PC-3 (cell line): ENCODE data around the gene BFSP1. TPM values are rescaled to one million over a fixed set of nuclear protein-coding genes. Genes with fewer than 3 reads are reported as not detected.

Source experiments
- ATAC-seq: fragments of 200-7000 bp; cut with Tn5 transposase; 2 replicates; pipeline ENCODE4 v1.9.1; 2020; ENCODE audit warnings: mild to moderate bottlenecking, moderate library complexity
- BruUV-seq: library from RNA; stranded (reverse); fragments of 400-500 nt; replicated peaks from 2 replicates; lab custom pipeline; 2021; lab: Mats Ljungman, UMichigan
- CTCF ChIA-PET: fragments of 300-600 bp; sonication (Branson Sonifier 250); formaldehyde crosslinking; loops from one replicate; lab custom pipeline; 2022; ENCODE audit warnings: antibody characterized with exemption; lab: Charles Lee
- POLR2A ChIA-PET: fragments of 300-600 bp; sonication (Branson Sonifier 250); formaldehyde crosslinking; loops from one replicate; lab custom pipeline; 2022; ENCODE audit warnings: antibody characterized with exemption; ENCODE audit not compliant: unreplicated experiment; lab: Charles Lee
- DNase-seq: peaks from one replicate; pipeline ENCODE4 v3.0.0-alpha.2; 2015
- H2AFZ ChIP-seq: fragments of 300-600 bp; sonication (generic); 2 replicates; pipeline ENCODE4 v1.6.0; 2016; ENCODE audit warnings: antibody characterized with exemption, low read length
- H3F3A ChIP-seq: fragments of 300-600 bp; sonication (generic); one replicate; pipeline ENCODE4 v1.6.0; 2017; ENCODE audit warnings: antibody characterized with exemption, low read length, control low read depth, mild to moderate bottlenecking; ENCODE audit not compliant: unreplicated experiment
- H3K27ac ChIP-seq: fragments of 300-600 bp; sonication (generic); 2 replicates; pipeline ENCODE4 v1.5.1; 2016; ENCODE audit warnings: mild to moderate bottlenecking, low read length
- H3K27me3 ChIP-seq: fragments of 300-600 bp; sonication (generic); 2 replicates; pipeline ENCODE4 v1.6.1; 2016; ENCODE audit warnings: low read length, mixed read lengths
- H3K36me3 ChIP-seq: fragments of 300-600 bp; sonication (generic); 2 replicates; pipeline ENCODE4 v1.6.1; 2016; ENCODE audit warnings: low read depth, mixed run types, low read length, mixed read lengths
- H3K4me1 ChIP-seq: fragments of 300-600 bp; sonication (generic); 2 replicates; pipeline ENCODE4 v1.5.1; 2016; ENCODE audit warnings: low read length; ENCODE audit not compliant: insufficient read depth
- H3K4me2 ChIP-seq: fragments of 300-600 bp; sonication (generic); 2 replicates; pipeline ENCODE4 v1.6.0; 2016; ENCODE audit warnings: low read length
- H3K4me3 ChIP-seq: fragments of 300-600 bp; sonication (generic); 2 replicates; pipeline ENCODE4 v1.5.1; 2016; ENCODE audit warnings: mild to moderate bottlenecking, low read length, mixed read lengths
- H3K79me2 ChIP-seq: fragments of 300-600 bp; sonication (generic); 2 replicates; pipeline ENCODE4 v1.6.1; 2017; ENCODE audit warnings: low read length, mixed read lengths
- H3K9ac ChIP-seq: fragments of 300-600 bp; sonication (generic); 2 replicates; pipeline ENCODE4 v1.6.0; 2016; ENCODE audit warnings: mild to moderate bottlenecking, low read length
- H3K9me2 ChIP-seq: fragments of 300-600 bp; sonication (generic); replicated peaks from 2 replicates; pipeline ENCODE4 v1.6.1; 2016; ENCODE audit warnings: mixed run types, low read length, mixed read lengths
- H3K9me3 ChIP-seq: fragments of 300-600 bp; sonication (generic); 2 replicates; pipeline ENCODE4 v1.6.1; 2016; ENCODE audit warnings: low read length, mixed read lengths
- H4K20me1 ChIP-seq: fragments of 300-600 bp; sonication (generic); 2 replicates; pipeline ENCODE4 v1.6.1; 2016; ENCODE audit warnings: low read length, mixed read lengths
- CTCF ChIP-seq: fragments of 300-600 bp; sonication (generic); conservative IDR thresholded peaks from 2 replicates; pipeline ENCODE4 v1.5.1; 2017; ENCODE audit warnings: antibody characterized with exemption, low read depth, mild to moderate bottlenecking, low read length
- EZH2 ChIP-seq: fragments of 300-600 bp; sonication (generic); IDR thresholded peaks from one replicate; pipeline ENCODE4 v1.6.1; 2017; ENCODE audit warnings: antibody characterized with exemption, mild to moderate bottlenecking, low read length; ENCODE audit not compliant: unreplicated experiment
- EZH2phosphoT487 ChIP-seq: fragments of 300-600 bp; sonication (generic); IDR thresholded peaks from 2 replicates; pipeline ENCODE4 v1.6.1; 2018; ENCODE audit warnings: mild to moderate bottlenecking, antibody characterized with exemption, low read length, borderline replicate concordance
- intact Hi-C: fragments of 100-400 bp; cut with micrococcal nuclease; formaldehyde crosslinking; loops from 2 replicates; pipeline ENCODE4 v1.9.0; 2023
- total RNA-seq: library from RNA; depleted of rRNA; stranded (reverse); fragments of >200 nt; gene quantifications from 2 replicates; pipeline ENCODE4 v1.2.3, GENCODE V29; 2014

The BFSP1 gene
- total RNA-seq, 1 experiment from 2014 or later, result 2.7 TPM

GRCh38 chr20:17498641-17499040 is 32.5 kb downstream of the BFSP1 start:
- Histone ChIP-seq H3K36me3 (no peaks in the 10 kb centered on the region), H3K9me3 (no peaks in the 10 kb centered on the region), H3F3A (no peaks in the 10 kb centered on the region), H2AFZ (no peak overlapping the region), H3K27me3 (no peaks in the 10 kb centered on the region), H4K20me1 (no peaks in the 10 kb centered on the region), H3K4me2 (no peak overlapping the region), H3K9ac (no peak overlapping the region), H3K4me1 (no peaks in the 10 kb centered on the region), H3K79me2 (no peaks in the 10 kb centered on the region), H3K4me3 (no peak overlapping the region), H3K9me2 (no peaks in the 10 kb centered on the region), H3K27ac (no peak overlapping the region)
- TF ChIP-seq EZH2phosphoT487 (no peak), CTCF (no peak)
- ChIA-PET CTCF (no interaction called here), POLR2A (no interaction called here)
- ATAC-seq (no peak), DNase-seq (no peak)
- intact Hi-C loops, result no loop called here
- BruUV-seq, result no TSS peak

DNA sequence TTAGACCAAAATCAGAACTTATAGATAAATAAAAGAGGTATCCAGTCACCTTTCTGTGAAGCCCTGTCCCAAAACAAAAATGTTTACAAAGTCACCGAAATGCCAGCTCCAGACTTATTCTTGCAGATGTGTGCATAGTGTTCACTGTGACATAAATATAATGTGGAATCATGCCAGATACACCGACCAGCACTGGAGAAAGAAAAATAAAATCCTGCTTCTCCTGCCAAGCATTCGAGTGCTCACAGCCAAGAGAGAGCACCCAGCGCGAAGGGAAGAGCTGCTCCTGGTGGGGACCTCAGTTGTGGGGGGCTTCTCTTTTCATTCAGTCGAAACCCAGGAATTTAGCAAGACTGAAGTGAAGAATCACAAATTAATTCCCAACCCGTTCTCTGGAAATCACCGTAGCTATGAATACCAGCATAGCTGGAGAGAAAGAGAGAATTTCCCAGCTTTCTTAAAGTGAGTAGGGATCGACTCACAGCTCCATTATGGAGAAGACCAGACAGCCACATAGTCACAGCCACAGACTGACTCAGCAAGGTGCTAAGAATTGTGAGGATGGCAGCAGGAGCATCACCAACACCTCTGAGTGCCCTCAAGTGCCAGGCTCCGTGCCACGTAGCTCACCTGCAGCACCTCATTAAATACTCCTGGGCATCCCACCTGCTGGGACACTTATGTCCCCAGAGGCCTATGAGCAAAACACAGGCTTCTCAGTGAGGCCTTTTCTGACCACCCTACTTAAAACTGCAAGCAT is 33.2 kb downstream of the BFSP1 start:
- no peaks in the 10 kb centered on the region for H3K27me3 ChIP-seq
- H4K20me1 ChIP-seq, result no peaks in the 10 kb centered on the region
- ChIA-PET CTCF (no interaction called here), POLR2A (interaction anchor here (0.5 kb wide), 1 partner anchor 184 kb away, joined by 3 read pairs; the partner anchor contains the start of gene RRBP1)
- H3K9me3 ChIP-seq, result no peaks in the 10 kb centered on the region
- H3K27ac ChIP-seq, result no peak overlapping the region
- no peak overlapping the region for H3K4me3 ChIP-seq
- no peaks in the 10 kb centered on the region for H3K9me2 ChIP-seq
- TF ChIP-seq EZH2phosphoT487, result no peak
- TF ChIP-seq EZH2, result no peak
- TF ChIP-seq CTCF, result no peak
- H3K36me3 ChIP-seq, result no peaks in the 10 kb centered on the region
- H3K9ac ChIP-seq, result no peak overlapping the region
- no peaks in the 10 kb centered on the region for H3F3A ChIP-seq
- no peaks in the 10 kb centered on the region for H3K79me2 ChIP-seq
- ATAC-seq (peak; percentile 43), DNase-seq (peak; percentile 19)
- intact Hi-C loops, result no loop called here
- BruUV-seq, result no TSS peak
- no peaks in the 10 kb centered on the region for H3K4me1 ChIP-seq
- H3K4me2 ChIP-seq, result no peak overlapping the region
- H2AFZ ChIP-seq, result 0 out of 2 replicates have a peak overlapping the region, but pooled peaks have one; percentile 22

DNA sequence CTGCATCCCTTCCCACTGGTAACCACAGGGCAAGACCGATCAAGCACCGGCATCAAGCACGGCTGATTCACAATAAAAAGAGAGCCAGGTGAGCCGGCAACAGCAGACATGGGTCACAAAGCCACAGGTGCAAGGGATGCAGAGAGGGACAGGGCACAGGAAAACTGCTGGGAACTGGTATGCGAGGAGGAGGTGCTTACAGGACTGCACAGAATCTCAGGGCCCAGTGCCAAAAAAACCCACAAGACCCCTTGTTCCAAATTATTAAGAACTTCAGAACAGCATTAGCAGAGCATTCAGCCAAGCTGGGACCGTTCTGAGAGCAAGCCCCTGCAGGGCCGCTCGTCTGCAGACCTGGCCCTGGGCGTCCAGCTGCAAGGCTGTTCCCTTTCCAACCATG is 35.4 kb downstream of the BFSP1 start:
- H3K27me3 ChIP-seq, result peaks cover 9% of the 10 kb centered on the region; the same call in 1 of the 2 replicates
- H3K27ac ChIP-seq, result no peak overlapping the region
- no peak overlapping the region for H3K9ac ChIP-seq
- H3K4me2 ChIP-seq, result no peak overlapping the region
- H3K9me3 ChIP-seq, result no peaks in the 10 kb centered on the region
- H3K9me2 ChIP-seq, result no peaks in the 10 kb centered on the region
- intact Hi-C loops, result no loop called here
- ATAC-seq (no peak), DNase-seq (no peak)
- no peaks in the 10 kb centered on the region for H3F3A ChIP-seq
- H4K20me1 ChIP-seq, result no peaks in the 10 kb centered on the region
- no TSS peak for BruUV-seq
- ChIA-PET POLR2A (no interaction called here), CTCF (no interaction called here)
- H3K79me2 ChIP-seq, result no peaks in the 10 kb centered on the region
- TF ChIP-seq EZH2 (no peak), EZH2phosphoT487 (no peak), CTCF (no peak)
- no peaks in the 10 kb centered on the region for H3K36me3 ChIP-seq
- no peak overlapping the region for H2AFZ ChIP-seq
- no peak overlapping the region for H3K4me3 ChIP-seq
- H3K4me1 ChIP-seq, result no peaks in the 10 kb centered on the region
